DMS114 treated with DMSO at 0.1 percent for 48 hours (cell line): ENCODE data around the gene ZNF407.
"Not testable (repeated sequence)": the region's sequence is repeated elsewhere in the genome, so short reads cannot be mapped to it uniquely, and the experiment has no call there.

ENCODE experiments used
- DNase-seq: peaks from one replicate; lab custom pipeline; 2025; ENCODE audit not compliant: unreplicated experiment; lab: John Stamatoyannopoulos, UW

ZNF407 gene

GRCh38 chr18:75066021-75066880 lies 468.6 kb downstream of the ZNF407 start:
- DNase-seq, result no peak

- no peak for DNase-seq
Measured at GRCh38 chr18:75066936-75067335, 469.3 kb downstream of the ZNF407 start.

GRCh38 chr18:75067996-75068645 lies 470.5 kb downstream of the ZNF407 start:
- DNase-seq, result no peak

- DNase-seq, result no peak
Measured at GRCh38 chr18:75068682-75069435, 471.2 kb downstream of the ZNF407 start.

GRCh38 chr18:75070235-75070624 lies 472.6 kb downstream of the ZNF407 start:
- DNase-seq, result no peak

- DNase-seq, result no peak
Measured at GRCh38 chr18:75070625-75071483, 473.2 kb downstream of the ZNF407 start.

GRCh38 chr18:75071484-75071785 lies 473.8 kb downstream of the ZNF407 start:
- DNase-seq, result no peak

GRCh38 chr18:75071866-75072671 lies 474.4 kb downstream of the ZNF407 start:
- no peak for DNase-seq

GRCh38 chr18:75072672-75073371 lies 475.2 kb downstream of the ZNF407 start:
- no peak for DNase-seq

- no peak for DNase-seq
Measured at GRCh38 chr18:75073654-75074053, 476.0 kb downstream of the ZNF407 start.

GRCh38 chr18:75074196-75075015 lies 476.7 kb downstream of the ZNF407 start:
- no peak for DNase-seq

- DNase-seq, result no peak
Measured at GRCh38 chr18:75075016-75075305, 477.3 kb downstream of the ZNF407 start.

GRCh38 chr18:75075429-75075841 lies 477.8 kb downstream of the ZNF407 start:
- no peak for DNase-seq

GRCh38 chr18:75076286-75076685 lies 478.6 kb downstream of the ZNF407 start:
- no peak for DNase-seq

GRCh38 chr18:75081486-75081885 lies 483.8 kb downstream of the ZNF407 start:
- no peak for DNase-seq

- no peak for DNase-seq
Measured at GRCh38 chr18:75083131-75083530, 485.5 kb downstream of the ZNF407 start.

GRCh38 chr18:75083761-75084160 lies 486.1 kb downstream of the ZNF407 start:
- no peak for DNase-seq

GRCh38 chr18:75085676-75086075 lies 488.0 kb downstream of the ZNF407 start:
- DNase-seq, result not testable (repeated sequence)

GRCh38 chr18:75086494-75087034 lies 488.9 kb downstream of the ZNF407 start:
- DNase-seq, result no peak
